Endothelial cell of hepatic sinusoid (primary cell): ENCODE measurements around the gene B9D2.
"Not testable (repeated sequence)": the region's sequence is repeated elsewhere in the genome, so short reads cannot be mapped to it uniquely, and the experiment has no call there.

Source experiments
- in situ Hi-C: cut with HindIII; loops from 2 replicates; pipeline ENCODE4 v1.10.0; 2017; ENCODE audit warnings: low sequenced_read_pairs

B9D2 gene

DNA sequence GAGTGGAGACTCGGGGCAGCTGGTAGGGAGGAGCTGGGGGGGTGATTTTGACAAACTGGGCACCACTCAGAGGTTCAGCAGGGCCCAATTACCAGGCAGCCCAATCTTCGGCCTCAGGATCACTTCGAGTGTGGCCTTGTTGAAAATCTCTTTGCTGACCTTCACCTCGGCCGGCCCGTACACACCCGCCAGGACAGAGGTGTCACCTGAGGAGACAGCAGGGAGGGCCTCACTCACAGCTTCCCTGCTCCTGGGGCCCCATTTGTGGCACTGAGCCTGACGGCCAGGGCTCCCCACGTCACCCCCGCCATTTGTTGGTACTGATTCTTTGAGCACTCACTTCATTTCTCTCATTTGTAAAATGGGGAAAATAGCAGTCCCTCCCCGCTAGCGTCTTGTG is 28.8 kb upstream of the B9D2 start:
- in situ Hi-C loops = no loop called here

DNA sequence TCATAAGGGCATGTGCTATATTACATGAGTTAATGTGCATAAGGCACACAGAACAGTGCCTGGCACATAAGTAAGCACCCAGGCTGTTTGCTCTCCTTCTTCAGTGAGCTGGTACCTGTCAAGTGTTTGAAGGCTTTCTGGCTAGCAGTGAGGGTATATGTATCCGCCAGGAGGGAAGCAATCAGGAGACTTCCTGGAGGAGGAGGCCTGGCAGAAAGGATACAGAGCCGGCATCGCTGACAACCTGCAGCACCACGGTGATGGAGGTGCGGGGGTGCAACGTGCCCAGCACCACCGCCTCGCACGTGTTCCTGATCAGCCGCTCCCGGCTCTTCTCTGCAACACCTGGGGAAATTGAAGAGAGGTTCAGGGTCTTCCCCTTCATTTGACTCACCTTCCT is 27.7 kb upstream of the B9D2 start:
- in situ Hi-C loops = no loop called here

DNA sequence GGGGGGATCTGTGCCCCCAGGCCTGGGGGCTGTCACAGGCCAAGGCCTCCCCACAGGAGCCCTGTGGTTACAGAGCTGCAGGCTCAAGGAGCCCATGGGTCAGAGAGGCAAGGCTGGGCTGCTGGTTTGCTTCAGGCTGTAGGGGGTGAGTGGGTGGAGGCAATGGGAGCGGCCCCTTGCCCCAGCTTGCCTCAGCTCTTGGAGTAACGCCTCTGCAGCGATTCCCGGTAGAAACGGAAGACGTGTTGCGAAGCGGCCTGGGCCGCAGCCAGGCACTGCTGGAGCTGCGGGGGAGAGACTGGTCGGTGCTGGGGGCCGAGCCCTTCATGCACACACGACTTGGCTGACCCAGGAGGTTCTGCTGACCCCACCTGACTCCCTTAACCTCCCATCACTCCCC is 22.5 kb upstream of the B9D2 start:
- in situ Hi-C loops = no loop called here

DNA sequence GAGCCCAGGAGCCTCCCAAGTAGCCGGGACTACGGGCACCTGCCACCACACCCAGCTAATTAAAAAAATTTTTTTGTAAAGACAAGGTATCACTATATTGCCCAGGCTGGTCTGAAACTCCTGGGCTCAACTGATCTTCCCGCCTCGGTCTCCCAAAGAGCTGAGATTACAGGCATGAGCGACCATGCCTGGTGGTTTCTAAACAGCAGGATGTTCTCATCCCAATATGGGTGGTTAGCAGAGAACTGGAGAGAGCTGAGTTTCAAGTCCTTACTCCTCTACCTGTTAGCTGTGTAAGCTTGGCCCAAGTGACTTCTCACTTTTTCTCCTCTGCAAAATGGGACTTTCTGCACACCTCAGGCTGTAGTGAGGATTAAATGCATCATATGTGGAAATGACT is 20.4 kb upstream of the B9D2 start:
- in situ Hi-C loops = no loop called here

DNA sequence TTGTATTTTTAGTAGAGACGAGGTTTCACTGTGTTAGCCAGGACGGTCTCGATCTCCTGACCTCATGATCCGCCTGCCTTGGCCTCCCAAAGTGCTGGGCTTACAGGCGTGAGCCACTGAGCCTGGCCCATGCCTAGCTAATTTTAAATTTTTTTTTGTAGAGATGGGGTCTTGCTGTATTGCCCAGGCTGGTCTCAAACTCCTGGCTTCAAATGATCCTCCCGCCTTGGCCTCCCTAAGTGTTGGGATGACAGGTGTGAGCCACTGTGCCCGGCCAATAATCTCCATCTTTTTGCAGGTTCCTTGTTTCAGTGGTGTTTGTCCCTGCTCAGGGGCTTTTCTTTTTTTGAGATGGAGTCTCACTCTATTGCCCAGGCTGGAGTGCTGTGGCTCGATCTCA is 17.6 kb upstream of the B9D2 start:
- in situ Hi-C loops = not testable (repeated sequence)

DNA sequence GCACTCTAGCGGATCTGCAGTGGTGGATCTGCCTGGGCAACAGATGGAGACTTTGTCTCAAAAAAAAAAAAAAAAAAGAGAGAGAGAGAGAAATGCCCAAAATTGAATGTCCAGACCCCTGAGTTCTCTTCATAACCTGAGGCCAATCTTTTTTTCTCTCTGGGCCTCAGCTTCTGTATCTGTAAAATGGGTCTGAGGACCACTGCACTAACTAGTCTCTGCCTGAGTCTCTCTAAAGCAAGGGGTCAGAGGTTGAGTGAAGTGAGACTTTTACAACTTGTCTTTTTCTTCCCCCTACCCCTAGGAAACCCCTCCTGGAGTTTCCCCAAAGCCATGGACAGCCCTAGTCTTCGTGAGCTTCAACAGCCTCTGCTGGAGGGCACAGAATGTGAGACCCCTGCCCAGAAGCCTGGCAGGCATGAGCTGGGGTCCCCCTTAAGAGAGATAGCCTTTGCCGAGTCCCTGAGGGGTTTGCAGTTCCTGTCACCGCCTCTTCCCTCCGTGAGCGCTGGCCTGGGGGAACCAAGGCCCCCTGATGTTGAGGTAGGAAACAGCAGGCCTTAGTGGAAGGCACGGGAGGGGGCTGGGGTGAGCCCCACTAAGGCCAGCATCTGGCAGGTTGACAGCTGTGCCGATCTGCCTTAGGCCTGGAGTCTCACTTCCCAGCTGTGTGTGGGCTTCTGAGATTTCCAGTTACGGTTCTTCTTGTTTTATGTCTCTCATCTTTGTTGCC is 14.2 kb upstream of the B9D2 start:
- in situ Hi-C loops = no loop called here

DNA sequence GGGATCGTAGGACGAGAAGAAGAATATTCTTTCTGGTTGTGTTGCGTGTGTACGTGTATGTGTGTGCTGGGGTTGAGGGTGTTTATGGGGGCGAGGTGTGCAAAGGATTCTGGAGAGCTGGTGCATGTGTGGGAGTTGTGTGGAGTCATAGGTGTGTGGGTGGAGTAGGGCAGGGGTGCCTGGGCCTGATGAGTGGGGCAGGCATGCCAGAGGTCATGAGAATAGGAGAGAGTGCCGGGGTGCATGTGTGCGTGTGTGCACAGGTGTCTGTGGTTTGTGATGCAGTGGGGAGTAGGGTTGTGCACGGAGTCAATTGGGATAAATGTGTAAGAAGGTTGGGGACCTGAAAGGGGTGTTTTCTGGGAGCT is 13.0 kb upstream of the B9D2 start:
- in situ Hi-C loops = no loop called here

DNA sequence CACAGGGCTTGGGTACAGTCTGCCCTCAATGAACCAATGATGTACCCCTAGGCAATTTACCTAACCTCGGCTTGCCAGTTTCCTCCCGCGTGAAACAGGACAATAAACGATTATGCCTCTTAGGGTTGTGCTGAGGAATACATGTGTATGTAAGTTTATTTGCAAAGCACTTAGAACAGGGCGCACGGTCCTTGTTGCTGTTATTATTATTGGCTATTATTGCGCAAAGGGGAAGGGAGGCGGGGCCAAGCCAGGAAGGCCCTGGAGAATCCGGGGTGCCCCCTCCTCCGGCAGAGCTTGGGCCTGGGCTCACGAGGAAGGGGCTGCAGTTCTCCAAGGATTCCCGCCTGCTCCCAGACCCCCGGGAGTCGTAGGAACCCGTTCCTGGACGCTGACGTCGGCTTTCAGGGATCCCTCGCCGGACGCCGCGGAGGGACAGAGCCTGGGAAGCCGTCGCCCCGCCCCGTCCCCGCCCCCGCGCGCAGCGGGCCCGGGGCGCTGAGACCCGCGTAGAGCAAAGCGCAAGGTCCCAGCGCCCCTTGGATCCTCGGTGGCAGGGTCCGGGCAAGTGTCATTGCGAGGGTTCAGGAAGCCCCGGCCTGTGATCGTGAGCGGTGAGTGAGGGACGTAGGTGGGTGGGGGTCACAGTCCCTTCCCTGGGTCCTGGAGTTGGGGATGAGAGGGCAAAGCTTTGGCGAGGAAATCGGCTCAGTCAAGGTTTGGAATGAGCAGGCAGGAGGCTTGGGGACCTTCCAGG is 12.5 kb upstream of the B9D2 start, which contains the start of gene TMEM91:
TMEM91 (plus strand) TSS at position 293 of the 757 bp plus-strand sequence. CDS start 1,777 bp downstream, outside the sequence.
- in situ Hi-C loops = no loop called here

DNA sequence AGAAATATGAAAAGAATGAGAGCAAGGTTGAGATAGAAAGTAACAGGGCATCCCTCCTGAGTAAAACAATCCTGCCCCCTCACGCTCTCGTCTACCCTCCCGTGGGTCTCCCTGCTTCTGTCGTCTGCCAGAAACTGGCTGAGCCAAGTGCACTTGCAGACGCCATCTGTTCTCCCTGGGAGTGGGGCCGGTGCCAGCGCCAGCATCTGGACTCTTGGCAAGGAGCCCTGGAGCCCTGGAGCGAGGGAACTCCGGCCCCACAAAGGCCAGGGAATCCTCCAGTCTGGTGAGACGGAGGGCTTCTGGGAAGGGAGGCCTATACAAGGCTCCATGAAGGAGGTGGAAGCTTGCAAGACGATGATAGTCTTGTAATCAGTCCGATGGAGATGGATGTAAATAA is 10.0 kb upstream of the B9D2 start:
- in situ Hi-C loops = no loop called here

DNA sequence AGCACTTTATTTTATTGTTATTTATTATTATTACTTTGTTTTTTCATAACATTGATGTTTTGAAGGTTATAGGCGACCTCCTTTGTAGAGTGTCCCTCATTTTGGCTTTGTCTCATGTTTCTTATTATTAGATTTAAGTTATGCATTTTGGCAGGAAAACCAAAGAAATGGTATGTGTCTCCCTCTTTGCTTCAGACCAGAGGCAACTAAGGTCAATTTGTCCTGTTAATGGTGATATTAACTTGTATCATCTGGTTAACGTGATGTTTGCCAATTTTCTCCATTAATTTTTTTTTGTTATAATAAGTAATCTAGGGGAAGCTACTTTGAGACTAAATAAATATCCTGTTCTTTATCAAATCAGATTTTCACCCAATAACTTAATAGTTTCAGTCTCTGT is 8.6 kb upstream of the B9D2 start:
- in situ Hi-C loops = no loop called here

DNA sequence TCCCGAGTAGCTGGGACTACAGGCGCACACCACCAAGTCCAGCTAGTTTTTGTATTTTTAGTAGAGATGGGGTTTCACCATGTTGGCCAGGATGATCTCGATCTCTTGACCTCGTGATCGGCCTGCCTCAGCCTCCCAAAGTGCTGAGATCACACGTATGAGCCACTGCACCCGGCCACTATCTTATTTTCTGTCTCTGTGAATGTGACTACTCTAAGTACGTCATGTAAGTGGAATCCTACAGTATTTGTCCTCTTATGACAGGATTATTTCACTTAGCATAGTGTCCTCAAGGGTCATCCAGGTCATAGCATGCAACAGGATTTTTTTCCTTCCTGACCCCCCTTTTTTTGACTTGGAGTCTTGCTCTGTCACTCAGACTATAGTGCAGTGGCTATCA is 7.6 kb upstream of the B9D2 start:
- in situ Hi-C loops = no loop called here

DNA sequence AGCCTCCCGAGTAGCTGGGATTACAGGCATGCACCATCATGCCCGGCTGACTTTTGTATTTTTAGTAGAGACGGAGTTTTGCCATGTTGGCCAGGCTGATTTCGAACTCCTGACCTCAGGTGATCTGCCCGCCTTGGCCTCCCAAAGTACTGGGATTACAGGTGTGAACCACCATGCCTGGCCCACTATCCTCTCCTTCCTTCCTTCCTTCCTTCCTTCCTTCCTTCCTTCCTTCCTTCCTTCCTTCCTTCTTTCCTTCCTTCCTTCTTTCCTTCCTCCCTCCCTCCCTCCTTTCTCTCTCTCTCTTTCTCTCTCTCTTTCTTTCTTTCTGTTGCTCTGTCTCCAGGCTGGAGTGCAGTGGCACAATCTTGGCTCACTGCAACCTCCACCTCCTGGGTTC is 7.2 kb upstream of the B9D2 start:
- in situ Hi-C loops = not testable (repeated sequence)

DNA sequence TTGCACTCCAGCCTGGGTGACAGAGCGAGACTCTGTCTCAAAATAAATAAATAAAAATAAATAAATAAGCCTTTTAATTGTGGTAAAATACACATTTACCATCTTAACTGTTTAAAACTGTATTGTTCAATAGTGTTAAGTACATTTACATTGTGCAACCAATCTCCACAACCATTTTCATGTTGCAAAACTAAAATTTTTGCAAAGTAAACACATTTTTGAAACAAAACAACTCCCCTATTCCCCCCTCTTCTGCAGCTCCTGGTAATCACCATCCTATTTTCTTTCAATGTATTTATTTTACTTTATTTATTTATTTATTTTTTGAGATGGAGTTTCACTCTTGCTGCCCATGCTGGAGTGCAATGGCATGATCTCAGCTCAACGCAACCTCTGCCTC is 5.8 kb upstream of the B9D2 start:
- in situ Hi-C loops = no loop called here

DNA sequence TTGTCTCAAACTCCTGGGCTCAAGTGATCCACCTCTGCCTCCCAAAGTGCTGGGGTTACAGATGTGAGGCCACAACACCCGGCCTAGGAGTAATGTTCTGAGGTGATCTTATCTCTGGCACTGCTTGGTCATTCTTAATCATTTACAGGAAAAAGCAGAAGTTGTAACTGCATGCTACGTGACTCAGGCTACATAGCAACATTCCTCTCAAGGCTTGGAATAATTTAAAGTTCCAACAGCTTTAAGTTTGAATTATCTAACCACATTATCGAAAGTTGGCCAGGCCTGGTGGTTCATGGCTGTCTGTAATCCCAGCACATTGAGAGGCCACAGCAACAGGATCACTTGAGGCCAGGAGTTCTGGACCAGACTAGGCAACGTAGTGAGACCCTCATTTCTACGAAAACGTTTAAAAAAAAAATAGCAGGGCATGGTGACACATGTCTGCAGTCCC is 3.9 kb upstream of the B9D2 start:
- in situ Hi-C loops = no loop called here

DNA sequence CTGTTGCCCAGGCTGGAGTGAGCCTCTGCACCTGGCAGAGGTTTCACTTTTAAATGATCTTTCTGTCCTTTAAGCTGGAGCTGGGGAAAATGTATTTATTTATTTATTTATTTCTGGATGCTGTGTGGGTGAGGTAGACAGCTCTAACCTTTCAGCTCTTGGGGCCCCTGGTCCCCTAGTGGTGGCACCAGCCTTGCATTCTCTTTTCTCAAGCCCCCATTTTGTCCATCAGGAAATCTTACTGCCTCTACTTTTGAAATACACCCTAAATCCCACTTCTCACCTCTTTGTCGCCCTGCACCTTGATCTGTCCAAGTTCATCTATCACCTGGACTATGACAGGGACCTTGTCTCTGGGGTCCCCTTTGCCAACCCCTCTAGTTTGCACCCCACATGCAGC is 2.1 kb upstream of the B9D2 start:
- in situ Hi-C loops = no loop called here

DNA sequence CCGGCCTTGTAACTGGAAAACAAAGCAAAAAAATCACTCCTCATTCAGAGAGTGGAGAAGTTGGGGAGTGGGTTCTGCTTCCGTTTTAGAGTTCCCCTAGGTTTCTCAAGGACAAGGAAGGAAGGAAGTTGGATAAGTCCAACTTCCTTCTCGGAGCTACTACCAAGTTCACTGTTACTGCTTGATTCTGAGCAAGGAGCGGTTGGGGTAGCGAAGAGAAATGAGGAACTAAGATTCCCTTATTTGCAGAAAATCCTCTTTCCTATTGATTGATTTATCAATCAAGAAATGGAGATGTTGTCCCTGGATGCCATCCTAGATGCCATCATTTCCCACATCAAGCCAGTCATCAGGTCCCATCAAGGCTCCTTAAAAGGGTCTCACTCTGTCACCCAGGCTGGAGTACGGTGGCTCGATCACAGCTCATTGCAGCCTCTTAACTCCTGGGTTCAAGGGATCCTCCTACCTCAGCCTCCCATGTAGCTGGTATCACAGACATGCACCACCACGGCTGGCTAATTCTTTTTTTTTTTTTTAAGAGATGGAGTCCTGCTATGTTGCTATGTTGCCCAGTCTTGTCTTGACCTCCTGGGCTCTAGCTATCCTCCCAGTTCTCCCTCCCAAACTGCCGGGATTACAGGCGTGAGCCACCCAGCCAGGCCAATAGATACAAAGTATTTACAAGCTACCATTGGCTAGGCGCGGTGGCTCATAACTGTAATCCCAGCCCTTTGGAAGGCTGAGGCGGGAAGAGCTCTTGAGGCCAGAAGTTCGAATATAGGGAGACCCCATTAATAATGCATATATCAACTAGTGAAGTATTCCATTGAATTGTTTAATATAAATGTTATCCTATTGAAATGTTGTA is 809 bp upstream of the B9D2 start:
- in situ Hi-C loops = no loop called here

DNA sequence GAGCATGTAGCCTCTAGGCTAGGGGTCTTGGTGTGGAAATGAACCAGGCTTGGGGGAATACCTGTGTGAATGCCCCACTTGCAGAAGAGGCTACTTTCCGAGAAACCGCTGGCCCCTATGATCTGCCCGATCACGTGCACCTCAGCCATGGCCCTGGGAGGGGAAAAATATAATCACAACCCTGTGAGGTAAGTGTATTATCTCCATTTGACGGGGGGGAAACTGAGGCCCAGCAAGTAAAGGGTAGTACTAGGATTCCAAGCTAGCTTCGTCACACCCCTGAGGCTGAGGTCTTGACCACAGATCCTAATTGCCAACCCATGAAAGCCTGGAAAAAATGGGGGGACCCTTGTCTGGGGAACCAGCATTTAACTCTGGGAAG is 587 bp downstream of the B9D2 start:
- in situ Hi-C loops = no loop called here

DNA sequence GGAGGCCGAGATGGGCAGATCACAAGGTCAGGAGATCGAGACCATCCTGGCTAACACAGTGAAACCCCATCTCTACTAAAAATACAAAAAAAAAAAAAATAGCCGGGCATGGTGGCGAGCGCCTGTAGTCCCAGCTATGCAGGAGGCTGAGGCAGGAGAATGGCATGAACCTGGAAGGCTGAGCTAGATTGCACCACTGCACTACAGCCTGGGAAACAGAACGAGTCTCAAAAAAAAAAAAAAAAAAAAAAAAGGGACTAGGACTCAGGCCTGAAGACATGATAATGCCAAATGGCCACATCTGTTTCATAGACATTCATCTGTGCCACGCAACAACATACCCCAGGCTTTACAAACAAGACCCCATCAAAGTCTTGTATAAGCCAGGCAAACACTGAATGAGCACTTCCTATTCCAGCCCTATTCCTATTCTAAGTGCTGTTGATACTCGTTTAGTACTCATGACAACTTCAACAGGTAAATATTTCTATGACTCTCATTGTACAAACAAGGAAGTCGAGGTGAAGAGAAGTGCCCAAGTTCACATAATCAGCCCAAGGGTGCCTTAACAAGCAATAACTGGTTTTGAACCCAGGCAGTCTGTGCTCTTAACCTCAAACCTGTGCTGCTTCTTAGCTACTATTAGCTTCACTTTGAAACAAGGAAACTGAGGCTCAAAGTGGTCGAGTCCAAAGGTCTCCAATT is 1.7 kb downstream of the B9D2 start:
- in situ Hi-C loops = no loop called here

DNA sequence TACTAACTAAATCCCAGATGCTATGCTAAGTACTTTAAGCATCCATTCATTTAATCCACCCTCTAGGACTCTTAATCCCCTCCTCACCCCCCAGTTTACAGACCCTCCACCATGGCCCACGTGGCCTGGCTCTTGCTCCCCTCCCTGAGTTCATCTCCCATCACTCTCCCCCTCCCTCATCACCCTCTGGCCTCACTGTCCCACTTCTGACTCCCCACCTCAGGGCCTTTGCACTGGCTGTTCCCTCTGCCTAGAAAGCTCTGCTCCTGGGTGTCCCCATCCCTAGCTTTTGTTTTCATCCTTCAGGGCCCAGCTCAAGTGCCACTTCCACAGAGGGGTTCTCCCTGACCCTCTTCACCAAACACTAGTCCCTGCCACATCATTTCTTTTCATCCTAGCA is 4.2 kb downstream of the B9D2 start:
- in situ Hi-C loops = loop anchor here (5.0 kb wide), 2 partner anchors 52 to 73 kb away; no protein-coding TSS in a partner anchor

DNA sequence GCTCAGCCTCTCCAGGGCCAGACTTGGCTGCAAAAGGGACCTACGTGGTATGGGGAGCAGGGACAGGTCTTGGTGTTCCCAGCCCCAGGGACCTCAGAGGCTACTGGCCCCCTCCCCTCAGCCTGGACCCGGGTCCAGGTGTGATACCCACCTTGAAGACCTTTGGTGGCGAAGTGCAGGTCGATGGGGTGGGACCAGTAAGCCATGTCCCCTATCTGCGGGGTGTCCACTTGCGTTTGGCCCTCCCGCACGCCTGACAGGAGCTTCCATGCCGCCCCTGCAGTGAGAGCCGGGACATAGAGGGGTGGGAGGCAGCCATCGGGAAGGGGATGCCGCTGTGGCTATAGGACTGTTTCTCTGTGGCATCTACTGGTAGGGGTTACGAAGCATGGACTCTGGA is 6.2 kb downstream of the B9D2 start:
- in situ Hi-C loops = loop anchor here (5.0 kb wide), 2 partner anchors 50 to 75 kb away; no protein-coding TSS in a partner anchor
